OCI-M1 (cell line): ENCODE measurements around the gene CDH13.
A peak's percentile ranks its signal among the peaks of the same experiment; 100 is the strongest.

Experiments
- DNase-seq: peaks from one replicate; lab custom pipeline; 2025; lab: John Stamatoyannopoulos, UW

The CDH13 gene

DNA sequence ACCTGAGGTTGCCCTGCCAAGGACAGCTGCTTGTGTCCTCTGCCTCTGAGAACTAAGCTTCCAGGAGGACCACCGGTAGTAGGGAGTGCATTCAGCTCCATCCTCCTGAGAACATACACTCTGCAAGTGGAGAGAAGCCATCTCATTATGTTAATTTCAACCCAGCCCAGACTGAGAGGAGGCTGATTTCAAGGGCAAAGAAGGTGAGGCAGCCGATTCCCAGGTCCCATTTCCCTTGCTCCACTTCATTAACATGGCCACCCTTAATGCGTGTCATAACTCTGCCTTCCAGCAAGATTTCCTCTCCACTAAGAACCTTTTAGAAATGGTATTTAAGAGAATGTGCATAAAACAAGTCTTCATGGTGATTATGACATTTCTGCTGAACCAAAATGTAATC, 72.5 kb downstream of the CDH13 start:
- DNase-seq = no peak

DNA sequence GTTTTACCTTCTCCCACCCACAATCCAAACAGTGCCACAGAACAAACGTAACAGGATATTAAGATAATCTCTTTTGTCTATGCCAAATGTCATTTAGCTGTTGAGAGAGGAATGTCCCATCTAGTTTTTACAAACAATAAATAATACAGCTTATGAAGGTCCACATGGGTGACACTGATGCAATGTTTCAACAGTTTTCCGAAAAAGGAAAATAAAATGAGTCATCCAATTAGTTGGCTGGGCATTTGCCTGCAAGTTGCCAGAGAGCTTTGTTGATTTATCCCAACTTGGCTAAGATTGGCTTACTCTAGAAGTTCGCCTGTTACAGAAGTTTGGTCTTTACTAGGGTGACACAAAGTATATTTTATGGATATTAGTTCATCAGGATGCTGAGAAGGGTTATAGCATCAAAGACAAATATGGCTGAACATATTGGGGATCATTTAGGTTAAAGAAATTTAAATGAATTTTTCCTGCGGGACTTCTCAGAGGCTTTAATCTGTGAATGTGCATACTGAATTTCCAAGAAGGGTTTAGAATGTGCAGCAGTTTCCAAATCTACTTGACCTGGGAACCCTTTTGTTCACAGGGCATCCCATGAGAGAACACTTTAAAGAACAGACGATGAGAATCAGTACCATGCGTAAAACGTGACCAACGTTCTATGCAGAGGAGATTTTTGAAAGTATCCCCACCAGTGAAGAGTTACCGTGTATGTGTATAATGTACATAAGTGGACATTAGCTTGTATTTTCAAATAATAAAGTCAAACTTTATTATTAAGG, 73.1 kb downstream of the CDH13 start:
- DNase-seq = peak; percentile 4

DNA sequence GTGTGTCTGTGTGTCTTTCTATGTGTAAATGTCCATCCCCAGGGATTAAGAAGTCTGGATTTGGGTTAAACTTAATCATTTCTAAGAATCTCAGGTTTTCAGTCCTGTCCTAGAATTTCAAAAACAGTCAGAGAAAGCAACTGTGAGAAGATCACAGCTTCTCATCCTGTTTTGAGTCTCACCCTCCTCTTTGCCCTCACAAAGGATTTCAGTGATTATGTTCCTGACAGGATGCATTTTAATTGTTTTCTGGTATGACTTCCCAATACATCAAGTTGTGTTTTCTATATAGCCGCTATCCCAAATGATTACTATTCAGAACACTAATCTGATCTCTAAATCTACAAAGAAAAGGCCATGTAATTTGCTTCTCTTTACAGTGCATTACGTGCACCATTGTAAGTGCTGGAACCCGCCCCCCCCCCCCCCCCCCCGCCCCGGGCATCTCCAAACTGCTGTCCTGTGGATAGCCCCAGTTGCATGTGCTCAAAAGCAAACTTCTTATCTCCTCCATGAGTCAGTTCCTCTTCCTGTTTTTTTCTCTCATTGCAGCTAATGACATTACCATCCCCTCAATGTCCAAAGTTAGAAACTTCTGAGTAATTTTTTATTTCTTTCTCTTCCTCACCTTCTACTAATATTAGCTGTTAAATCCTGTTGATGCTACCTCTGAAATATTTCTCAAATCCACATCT, 73.9 kb downstream of the CDH13 start:
- DNase-seq = peak; percentile 38

DNA sequence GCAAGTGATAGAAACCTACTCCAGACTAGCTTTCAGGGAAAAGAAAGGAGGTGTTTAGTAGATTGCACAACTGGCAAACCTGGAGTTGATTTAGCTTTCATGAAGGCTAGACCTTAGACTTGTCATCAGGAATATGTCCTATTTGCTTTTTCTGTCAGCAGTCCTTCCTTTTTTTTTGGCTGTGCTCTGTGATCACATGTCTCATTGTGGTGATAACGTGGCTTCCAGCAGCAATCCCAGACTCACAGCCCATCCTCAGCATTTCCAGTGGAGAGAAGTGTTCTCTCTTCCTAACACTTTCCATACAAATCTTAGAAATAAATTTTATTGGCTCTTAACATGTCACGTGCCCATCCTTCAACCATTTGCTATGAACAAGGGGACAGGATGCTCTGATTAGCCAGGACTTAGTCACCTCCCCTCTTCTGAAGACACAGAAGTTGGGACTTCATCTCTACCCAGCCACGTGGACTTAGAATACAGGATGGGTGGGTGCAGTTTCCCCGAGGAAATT, 74.7 kb downstream of the CDH13 start:
- DNase-seq = peak; percentile 10

DNA sequence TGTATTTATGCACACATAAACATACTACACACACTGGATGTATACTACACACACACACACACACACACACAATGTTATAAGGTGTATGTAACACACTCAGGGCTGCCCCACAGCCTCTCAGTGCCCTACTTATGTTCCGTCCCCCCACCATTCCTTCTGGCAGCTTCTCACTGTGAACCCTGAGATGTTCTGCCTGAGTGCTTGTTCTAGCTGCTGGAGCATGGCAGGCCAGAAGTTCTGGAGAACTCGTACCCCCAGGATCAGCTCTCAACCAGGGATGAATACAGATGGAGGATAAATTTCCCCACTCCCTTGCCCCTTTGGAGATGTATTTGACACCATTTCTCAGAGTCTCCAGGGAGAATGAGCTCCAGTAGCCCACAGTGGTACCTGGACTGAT, 76.4 kb downstream of the CDH13 start:
- DNase-seq = no peak

DNA sequence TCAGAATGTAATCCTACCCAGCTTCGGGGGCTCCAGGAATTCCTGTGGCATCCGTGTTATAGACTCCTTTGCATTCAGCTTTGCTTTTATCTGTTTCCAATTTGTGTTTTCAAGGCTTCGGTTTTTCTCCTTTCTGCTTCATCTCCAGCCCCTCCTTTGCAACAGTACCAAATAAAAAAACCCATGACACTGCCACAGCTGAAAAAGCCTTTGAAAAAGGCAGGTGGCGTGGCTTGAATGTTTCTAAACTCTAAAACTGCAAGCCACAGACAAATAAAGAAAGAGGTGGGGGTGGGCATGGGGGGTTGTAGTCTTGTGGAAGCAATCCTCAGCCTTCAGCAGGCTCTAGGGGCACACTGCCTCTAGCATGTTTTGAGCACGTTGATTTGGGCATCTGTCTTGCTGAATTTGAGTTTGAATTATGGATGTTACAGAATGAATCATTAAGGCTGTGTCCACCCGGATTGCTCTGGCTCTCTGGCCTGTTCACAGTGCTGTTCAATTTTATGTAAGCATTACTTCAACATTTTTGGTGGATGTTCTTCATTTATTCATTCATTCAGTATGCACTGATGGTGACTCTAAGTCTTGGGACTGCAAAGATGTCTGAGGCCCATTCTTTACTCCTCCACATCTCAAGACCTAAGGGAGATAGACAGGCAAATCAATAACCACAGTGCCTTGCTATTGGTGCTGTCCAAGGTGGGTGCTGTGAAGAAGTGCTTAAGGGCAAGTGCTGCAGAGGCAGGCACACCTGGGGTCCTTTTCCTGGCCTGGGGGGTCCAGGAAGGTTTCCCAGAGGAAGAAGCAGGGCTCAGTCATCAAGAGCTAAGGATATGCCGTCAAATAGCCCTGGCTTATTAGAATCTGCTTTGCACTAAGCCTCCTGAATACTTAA, 77.4 kb downstream of the CDH13 start:
- DNase-seq = no peak

DNA sequence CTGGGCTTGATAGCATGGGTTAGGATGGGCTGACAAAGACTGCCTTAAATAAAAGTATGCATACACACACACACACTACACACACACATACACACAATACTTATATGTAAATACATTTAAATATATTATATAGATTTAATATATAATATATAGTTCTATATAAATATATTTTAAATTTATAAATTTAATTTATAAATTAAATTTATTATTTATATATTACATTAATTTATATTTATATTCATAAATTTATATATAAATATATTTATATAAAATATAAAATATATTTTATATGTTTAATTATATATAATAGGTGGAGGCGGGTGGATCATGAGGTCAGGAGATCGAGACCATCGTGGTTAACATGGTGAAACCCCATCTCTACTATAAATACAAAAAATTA, 83.2 kb downstream of the CDH13 start:
- no peak for DNase-seq

DNA sequence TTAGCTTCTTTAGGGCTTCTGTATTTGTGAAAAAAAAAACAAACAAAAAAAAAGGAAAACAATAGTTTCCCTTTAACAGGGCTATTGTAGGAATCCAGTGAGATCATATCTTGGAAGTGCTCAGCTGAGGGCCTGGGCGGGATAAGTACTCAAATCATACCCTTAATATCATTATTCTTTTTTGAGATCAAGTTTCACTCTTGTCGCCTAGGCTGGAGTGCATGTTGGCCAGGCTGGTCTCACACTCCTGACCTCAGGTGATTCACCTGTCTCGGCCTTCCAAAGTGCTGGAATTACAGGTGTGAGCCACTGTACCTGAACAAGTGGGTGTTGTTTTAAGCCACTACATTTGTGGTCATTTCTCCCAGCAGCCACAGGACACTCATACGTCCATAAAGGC, 87.0 kb downstream of the CDH13 start:
- DNase-seq = no peak

DNA sequence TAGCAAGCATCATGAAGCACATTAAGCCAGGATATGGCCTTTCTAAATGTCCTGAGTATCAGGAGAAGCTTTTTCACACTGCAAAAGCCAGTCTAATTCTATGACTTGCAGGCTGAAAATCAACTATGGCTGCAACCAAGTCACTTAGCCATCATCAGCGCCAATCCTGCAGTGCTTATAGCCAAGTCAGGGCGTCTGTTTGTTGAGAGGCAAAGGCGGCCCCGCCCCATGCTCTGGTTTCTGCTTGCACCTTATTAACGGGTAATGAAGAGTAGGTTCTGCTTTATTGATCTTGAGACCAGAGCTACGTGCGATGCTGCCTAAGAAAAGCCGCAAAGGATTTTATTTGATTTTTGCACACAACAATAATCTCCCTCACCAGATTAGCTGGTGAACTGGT, 88.4 kb downstream of the CDH13 start:
- no peak for DNase-seq

DNA sequence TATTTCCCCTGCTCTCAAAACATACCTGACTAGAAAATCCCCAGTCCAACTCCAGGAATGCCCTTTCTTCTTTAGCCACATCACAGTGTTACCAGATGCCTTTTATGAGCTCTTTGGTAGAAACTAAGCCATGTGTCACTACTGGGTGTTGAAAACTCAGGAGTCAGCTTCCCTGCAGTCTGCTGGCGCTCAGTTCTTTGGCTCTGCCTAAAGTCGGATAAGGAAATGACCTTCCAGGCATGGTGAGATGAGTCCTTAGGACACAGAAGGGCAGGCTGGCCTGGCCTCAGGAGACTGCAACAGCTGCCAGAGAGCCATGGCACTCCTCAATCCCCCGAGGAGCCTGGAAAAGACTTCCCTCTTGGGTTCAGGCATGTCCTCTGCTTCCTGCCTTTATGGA, 89.1 kb downstream of the CDH13 start:
- no peak for DNase-seq

DNA sequence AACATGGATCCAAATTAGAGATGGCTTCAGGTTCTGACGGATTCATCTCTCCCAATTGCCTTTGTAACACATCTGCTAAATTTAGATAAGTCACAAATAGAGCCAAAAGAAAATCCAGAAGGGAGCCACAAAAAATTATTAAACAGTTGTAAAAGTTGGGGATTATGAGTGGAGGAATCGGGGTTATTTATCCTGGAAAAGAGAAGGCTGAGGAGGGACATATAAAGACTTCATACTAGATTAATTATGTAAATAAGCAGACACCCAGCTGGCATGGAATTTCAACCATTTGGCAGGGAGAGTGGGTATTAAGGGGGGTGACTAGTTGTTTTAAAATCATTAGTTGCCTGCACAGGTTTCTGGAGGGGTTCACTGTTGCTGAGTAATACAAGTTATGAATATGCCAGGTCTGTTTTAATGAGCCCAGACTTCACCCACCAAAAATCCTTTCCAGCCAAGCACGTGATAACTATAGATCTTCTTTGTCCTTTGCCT, 89.6 kb downstream of the CDH13 start:
- no peak for DNase-seq

DNA sequence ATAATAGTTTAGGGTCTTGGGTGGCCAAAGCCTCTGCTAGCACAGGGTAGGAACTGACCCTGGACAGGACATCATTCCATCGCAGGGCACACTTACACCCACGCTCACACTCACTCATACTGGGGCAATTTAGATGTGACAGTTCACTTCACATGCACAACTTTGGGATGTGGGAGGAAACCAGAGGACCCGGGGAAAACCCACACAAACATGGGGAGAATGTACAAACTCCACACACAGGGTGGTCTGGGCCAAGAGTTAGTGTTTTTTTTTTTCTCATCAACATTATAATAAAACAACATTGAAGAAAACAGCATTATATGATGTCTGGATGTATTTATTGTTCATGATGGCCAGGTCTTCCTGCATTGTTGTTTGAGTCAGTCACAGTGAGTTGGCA, 93.6 kb downstream of the CDH13 start:
- DNase-seq = no peak

DNA sequence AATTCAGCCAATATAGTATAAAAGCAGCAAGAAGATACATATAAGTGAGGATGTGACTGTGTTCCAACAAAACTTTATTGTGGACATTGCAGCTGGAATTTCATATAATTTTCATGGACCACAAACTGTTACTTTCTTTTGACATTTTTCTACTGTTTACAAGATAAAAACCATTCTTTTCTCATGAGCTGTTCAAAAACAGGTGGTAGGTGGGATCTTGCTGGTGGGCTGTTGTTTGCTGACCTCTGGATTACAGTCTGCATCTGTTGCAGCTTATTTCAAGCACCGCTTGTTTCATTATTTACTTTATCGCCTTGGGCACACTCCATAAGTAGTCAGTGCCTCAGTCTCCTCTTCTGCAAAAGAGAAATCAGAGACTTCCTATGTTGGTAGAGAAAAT, 99.5 kb downstream of the CDH13 start:
- no peak for DNase-seq

DNA sequence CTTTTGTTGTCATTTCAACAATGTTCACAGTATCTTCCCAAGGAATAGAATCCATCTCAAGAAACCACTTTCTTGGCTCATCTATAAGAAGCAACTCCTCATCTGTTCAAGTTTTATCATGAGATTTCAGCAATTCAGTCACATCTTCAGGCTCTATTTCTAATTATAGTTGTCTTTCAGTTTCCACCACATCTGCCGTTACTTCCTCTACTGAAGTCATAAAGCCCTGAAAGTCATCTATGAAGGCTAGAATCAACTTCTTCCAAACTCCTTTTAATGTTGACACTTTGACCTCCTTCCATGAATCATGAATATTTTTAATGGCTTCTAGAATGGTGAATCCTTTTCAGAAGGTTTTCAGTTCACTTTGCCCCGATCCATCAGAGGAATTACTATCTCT, 102.1 kb downstream of the CDH13 start:
- no peak for DNase-seq

DNA sequence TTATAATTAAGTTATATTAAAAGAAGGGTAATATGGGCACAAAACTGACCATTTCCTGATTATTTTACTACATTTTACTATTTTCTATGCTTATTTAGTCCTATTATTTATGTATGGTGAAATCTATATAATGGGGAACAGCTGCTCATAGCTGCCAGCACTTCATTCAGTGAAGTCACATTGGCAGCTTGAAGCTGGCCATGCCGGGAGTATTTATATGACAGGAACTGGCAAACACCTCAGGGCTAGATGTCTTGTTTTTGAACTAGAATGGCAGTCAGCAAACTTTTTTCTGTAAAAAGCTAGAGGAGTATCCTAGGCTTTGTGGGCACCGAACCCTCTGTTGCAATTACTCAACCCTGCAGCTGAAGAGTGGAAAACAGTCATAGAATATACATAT, 104.1 kb downstream of the CDH13 start:
- no peak for DNase-seq

DNA sequence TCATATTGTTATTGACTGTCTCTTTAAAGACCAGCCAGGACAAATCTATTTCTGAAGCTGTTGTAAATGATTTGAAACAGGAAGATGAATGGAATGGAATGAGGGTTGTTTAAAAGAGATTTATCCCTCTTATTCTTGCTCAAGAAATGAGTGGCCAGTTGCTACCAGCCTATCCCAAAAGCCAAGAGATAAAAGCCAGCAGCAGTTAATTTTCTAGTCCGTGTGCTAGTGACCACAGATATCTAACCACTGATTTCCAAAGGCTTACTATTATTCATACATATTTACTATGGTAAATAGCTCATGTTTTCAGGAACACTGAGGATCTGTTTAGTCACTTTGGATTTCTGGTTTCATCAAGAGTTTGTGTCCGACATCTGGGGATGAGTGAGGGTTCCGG, 105.7 kb downstream of the CDH13 start:
- DNase-seq = no peak

DNA sequence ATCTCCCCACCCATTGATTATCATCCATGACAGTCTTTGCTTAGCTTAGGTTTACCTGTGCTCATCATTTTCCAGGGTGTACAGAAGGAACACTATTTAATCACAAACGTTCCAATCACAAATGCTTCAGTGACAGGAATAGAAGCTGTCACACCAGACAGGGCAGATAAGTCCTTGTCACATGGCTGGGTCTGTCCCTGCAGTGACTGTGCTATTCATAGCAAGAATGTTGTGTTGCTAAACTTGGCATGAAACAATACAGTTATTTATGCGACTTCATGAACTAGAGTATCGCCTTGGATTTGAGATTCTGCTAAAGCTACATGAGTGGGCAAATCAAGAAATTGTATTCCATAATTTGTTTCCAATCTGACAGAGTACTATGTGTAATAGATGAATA, 108.4 kb downstream of the CDH13 start:
- no peak for DNase-seq

DNA sequence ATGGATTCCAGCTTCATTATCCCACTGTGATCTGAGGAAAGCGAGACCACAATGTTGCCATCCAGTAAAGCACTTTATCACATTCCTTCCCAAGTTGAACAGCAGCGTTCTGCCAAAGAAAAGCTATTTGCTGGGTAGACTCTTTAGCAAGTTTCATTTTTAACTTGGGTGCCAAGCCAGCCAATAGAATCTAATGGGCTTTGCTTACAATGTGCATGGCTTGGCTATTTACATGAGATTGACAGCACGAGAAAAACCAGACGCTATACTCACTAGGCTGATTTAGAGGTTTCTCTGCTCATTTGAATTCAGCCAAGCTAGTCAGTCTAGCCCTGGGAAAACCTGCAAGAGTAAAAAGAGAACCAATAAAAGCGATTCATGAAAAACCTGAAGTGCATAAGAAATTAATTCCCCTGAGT, 108.9 kb downstream of the CDH13 start:
- DNase-seq = no peak

DNA sequence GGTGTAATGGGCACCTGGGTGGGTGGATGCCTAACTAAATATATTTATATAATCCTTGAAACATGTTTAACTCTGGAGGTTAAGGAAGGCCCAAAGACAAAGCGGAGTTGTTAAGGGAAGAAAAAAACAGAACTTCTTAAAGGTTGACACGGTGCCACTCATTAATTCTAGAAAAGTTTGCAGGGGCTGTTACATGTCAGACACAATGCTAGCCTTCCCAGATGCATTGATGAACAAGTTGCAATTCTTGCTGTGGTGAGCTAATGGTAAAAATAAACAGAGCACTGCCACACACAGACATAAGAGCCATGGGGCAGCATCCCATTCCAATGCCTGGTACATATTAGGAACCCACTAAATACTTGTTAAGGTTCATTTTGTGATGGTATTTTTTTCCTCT, 109.5 kb downstream of the CDH13 start:
- no peak for DNase-seq

DNA sequence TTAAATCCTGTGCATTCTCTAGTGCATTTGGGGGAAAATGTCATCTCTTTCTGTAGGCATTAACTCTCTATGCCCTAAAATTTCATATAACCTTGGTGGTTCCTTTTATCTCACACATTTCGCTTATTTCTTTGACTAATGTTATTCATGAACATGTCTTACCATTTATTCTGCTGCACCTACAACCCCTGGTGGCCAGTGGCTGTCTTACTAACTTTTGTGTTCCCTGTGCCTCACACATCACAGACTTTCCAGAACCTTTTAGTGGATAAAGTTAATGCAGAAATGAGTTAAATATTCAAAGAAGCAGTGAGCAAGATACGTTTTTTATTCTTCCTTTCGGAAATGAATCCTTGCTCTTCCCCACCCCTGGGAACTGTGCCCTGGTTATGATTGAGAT, 111.9 kb downstream of the CDH13 start:
- no peak for DNase-seq

DNA sequence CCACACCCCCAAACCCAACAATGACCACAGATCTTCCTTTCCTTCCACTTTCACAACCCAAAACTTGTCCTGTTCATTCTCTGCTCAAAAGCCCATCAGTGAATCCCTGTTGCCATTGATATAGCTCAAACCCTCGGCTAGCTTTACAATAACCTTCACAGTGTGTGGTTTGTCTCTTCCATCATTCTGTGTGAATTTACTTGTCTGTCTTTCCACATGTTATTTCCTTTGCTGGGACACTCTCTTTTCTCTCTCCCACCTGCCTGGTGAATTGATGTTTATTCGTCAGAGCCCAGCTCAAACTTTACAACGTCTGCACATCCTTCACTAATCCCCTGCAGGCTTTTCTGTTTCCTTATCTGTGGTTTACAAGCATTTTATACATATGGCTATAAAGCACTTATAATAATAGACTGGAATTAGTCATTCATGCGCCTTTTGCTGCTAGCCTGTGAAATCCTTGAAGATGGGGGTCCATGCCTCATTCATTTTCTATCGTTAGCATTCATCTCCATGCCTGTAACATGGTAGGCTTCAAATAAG, 114.4 kb downstream of the CDH13 start:
- DNase-seq = no peak

DNA sequence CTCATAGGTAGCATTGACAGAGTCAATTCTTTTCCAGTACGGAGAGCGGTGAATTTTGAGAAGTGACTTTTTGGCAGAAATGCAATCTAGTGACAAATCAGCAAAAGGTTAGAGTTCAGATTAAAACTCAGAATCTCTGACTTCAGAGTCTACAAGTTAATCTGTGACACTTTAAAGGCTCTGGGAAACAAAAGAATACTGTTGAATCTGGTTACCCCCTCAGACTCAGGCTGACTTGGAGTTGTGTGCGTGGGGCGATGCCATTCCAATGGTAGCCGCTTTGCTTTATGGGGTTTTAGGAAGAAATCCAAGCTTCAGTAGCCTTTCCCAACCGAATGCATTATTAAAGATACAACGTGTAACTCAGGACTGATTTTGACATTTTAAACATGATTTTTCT, 118.2 kb downstream of the CDH13 start:
- no peak for DNase-seq
